ENCODE data around the gene ESM1.
A peak's percentile ranks its signal among the peaks of the same experiment; 100 is the strongest.
"Not testable (repeated sequence)": the region's sequence is repeated elsewhere in the genome, so short reads cannot be mapped to it uniquely, and the experiment has no call there.

Gene ESM1, protein sequence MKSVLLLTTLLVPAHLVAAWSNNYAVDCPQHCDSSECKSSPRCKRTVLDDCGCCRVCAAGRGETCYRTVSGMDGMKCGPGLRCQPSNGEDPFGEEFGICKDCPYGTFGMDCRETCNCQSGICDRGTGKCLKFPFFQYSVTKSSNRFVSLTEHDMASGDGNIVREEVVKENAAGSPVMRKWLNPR

DNA sequence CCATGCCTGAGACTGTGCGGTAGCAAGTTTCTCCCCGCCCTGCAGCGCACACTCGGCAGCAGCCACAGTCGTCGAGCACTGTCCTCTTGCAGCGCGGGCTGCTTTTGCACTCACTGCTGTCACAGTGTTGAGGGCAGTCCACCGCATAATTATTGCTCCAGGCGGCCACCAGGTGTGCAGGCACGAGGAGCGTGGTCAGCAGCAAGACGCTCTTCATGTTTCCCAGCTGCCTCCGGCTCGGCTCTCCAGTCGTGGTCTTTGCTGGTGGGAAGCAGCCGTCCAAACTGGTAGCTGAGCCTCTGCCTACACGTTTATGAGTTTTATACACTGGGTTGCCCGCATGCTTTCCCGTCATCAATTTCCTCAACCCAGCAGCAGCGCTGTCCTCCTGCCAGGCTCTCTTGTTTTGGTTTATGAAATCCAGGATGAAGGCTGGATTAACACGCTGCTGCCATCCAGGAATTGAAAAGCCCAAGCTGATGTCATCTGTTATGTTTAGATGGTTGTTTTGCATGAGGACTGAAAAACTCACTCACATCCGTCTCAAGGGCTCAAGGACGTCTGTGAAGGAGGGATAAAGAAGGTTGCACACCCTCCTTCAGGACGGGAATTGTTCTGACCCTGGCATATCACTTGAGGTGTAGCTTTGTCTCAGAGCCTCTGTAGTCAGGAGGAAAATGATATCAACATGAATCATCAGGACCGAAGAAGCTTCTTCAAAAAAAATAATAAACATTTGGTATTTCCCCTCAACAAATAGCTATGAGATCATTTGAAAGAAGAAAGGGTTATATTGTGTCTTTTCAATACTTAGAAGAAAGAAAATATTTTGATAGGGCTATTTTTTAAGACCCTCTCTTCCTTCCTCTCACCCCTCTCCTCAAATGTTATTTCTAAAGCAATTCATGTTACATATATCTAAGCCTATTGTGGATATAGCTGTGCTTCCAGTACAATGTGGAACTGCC, at the start of gene ESM1:
Gene ESM1 (minus strand): TSS at position 293 of the 968 bp plus-strand sequence. CDS start 76 bp downstream, at position 217.
- peak; percentile 86 for DNase-seq

DNA sequence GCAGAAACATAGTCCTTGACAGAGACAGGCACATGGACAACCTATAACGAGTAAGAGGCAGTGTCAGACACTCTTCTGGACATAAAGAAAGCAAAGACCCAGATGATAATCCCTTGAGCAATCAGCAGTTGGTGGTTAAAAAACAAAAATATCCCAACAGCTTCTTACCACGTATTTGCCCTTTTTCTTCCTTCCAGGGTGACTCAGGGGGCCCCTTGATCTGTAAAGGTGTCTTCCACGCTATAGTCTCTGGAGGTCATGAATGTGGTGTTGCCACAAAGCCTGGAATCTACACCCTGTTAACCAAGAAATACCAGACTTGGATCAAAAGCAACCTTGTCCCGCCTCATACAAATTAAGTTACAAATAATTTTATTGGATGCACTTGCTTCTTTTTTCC, 48.2 kb upstream of the ESM1 start:
- no peak for DNase-seq

DNA sequence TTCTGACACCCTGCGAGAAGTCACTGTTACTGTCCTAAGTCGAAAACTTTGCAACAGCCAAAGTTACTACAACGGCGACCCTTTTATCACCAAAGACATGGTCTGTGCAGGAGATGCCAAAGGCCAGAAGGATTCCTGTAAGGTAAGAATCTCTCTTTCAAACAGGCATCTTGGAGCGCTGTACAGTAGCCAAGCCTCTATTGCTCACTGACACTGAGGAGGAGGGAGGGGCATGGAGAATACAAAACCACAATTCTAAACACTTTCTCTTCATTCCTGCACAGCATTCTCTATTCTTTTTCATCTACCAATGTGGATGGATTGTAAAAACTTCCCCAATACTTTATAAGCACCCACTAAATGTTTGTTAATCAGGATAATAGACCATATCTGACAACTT, 46.1 kb upstream of the ESM1 start:
- DNase-seq: no peak

DNA sequence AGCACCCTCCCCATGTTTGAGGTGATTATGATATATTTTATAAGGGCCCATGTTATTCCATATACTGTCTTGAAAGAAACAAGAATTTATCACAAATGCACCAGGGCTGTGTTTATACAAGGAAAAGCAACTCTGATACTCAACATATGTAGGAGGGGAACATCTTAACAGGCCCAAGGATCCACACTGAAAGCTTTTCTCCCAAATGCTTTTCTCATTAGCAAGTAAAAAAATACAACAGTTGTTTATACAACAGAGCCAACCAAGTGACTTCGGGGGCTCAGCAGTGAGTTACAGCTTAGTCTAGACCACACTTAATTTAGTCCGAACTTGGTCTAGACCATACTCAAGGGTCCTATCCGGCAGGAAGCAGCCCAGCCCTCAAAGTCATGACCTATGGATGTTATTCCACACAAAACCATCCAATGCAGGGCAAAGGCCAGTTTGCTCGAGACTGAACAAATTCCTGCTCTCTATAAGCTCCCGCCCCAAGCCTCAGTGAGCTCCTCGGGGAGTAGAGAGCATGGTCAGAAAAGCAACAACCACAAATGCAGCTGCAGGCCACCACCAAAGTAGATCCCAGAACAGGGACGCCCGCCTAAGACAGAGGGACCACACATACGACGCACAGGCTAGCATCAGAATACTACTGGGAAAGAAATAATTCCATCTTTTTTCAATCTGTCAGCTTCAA, 45.4 kb upstream of the ESM1 start:
- DNase-seq: no peak

DNA sequence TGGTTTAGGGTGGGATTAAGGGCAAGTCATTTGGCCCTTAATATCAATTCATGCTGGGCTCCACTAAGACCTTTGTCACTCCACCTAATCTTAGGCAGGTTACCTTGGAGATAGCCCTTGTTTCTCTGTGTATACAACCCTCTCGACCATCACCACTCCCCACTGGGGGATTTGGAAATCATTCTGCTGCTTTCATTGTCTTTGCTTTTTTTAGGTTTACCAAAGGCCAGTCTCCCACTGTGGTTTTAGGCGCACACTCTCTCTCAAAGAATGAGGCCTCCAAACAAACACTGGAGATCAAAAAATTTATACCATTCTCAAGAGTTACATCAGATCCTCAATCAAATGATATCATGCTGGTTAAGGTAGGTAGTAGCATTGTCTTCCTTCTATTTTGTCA, 44.8 kb upstream of the ESM1 start:
- DNase-seq: no peak

DNA sequence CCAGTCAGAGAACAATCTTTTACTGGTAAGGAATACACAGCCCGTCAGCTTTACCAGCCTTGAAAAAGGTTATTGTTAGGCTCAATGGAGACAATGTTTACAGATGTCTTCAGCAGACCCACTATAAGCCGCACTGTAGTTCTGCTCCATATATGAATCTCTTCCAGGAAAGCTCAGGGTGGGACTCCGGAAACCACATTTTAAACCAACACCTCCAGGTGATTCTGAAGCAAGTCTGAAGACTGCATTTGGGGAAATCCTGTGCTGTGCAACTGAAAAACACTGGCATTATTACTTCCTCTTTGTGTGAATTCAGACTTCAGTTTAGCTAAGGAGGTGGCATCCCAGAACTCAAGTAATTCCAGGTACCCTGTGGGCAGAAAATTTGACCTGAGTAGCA, 42.2 kb upstream of the ESM1 start:
- no peak for DNase-seq

DNA sequence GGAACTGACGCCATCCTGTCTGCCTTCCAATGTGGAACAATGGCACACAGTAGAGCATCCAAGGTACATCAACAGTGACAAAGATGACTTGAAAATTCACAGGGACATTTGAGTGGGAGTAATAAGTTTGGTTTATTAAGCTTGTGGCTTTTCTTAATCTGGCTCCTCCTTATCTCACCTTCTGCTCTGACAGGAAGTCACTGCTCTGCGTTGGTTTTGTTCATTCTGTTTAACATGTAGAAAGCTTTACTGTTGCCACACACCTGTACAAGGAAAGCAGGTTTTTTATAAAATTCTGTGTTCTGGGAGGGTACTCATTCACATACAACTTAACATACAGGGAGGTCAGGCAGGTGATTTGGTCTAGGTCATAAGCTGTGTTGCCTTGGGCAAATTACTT, 37.1 kb upstream of the ESM1 start:
- DNase-seq: no peak

DNA sequence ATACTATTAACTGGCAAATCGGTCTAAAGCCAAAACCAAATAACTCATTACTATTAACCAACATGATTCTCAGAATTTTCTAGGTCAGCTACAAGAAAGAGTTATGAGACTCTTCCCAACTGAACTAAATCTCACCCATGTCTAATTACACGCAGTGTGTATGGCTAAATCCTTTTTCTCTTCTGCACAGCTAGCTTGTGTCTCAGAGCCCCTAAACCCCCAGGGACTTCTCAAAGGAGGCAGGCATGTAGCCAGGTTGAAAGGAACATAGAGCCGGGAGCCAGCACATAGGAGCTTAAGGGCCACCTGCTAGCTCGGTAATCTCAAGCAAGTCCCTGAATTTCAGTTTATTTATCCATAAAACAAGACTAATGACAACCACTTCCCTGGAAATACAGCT, 36.4 kb upstream of the ESM1 start:
- no peak for DNase-seq

DNA sequence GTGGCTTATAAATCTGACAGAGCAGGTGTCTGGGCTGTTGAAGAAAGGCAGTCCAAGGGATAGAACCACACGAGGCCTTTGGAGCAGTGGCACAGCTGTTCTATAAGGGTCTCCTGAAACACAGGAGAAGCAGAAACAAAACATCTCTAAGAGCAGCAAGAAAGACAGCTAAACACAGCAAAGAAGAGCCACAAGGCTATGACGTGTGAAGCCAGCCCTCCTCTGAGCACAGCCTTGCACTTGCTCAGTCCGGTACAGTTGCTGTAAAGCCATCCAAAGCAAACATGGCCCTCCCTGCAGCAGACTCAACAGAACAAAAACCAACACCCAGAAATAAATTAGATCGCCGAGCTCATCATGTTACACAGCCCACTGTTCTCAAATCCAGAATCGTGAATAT, 36.0 kb upstream of the ESM1 start:
- no peak for DNase-seq

DNA sequence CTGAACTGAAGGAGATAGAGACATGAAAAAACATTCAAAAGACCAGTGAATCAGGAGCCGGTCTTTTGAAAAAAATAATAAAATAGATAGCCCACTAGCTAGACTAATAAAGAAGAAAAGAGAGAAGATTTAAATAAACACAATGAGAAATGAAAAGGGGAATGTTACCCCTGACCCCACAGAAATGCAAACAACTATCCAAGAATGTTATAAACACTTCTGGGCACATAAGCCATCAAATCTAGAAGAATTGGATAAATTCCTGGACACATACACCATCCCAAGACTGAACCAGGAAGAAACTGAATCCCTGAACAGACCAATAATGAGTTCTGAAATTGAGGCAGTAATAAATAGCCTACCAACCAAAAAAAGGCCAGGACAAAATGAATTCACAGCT, 24.8 kb upstream of the ESM1 start:
- not testable (repeated sequence) for DNase-seq

DNA sequence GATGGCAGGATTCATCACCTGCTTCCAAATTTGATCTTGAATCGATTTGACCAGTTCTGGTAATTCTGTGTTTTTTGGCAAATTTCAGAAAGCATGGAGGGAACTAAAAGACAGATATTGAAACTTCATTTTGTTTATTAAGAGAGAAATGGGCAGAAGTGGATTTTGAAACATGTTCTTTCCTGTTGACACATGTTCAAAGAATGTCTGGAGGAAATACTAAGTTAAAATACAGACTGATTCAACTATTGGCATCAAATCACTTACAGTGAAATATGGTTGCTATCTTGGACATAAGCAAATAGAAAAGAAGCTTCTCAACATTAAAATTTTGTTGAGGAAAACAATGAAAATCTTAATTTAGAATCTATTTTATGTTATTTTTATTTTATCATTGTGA, 19.3 kb upstream of the ESM1 start:
- DNase-seq: no peak

DNA sequence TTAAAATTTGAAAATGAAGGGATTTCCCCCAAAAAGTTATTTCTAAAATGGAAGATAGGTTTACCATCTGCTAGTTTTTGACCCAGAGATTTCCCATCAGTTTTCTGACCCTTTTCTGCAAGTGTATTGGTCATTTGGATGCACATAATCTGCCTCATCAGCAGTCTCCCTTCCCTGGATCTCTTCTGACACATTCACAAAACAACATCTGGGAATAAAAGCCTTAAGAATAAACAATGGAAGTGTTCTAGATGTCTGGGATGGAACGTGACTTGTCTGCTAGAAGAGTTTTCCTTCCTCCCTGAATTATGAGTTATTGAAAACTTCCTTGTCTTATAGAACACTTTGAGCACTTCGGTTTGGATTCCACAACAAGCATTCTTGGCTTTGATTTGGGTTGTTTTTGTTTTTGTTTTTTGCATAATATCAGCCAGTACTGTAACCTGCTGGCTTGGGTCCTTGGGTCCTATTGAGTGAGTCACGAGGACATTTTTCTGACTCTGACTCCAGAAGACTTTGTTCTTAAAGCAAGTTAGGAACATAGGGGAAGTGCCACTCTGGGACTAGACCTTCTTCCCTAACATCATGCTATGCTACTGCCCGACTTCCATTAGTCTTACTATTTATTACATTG, 18.2 kb upstream of the ESM1 start:
- DNase-seq: no peak

DNA sequence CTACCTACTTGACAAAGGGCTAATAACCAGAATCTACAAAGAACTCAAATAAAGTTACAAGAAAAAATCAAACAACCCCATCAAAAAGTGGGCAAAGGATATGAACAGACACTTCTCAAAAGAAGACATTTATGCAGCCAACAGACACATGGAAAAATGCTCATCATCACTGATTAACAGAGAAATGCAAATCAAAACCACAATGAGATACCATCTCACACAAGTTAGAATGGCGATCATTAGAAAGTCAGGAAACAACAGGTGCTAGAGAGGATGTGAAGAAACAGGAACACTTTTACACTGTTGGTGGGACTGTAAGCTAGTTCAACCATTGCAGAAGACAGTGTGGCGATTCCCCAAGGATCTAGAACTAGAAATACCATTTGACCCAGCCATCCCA, 16.8 kb upstream of the ESM1 start:
- not testable (repeated sequence) for DNase-seq

DNA sequence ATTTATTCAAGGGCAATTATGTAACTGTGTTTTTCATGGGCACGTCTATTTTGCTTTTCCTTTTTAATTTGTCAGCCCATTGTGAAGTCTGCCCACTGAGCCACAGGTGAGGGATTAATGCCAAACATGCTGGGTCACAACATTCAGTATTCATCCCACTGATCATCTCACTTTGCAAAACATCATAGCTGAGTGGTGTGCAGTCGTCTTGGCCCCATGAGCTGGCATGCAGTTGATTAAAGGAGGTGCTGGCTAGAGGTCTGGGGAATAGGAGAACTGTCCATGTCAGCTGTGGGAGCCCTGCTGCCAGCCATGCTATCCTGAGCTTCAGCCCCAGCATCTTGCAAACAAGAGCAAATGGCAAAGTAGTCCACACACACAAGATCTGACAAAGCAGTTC, 11.7 kb upstream of the ESM1 start:
- no peak for DNase-seq

DNA sequence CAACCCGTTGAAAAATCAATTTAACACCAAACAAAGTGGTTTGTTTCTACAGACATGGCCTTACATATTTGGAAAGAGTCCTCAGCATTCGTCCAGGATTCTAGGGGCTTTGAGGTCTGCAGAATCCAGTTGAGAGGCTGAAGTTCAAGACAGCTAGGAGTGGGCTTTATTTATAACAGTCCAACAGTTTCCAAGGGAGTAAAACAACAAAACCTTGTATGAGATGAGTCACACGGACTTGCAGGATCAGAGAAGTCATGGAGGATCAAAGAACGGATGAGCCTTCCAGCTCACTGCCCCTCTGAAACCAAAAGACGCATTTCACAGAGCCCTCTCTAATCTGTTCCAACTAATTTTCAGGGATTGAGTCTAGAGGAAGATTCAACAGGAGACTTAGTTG, 11.1 kb upstream of the ESM1 start:
- peak; percentile 16 for DNase-seq

DNA sequence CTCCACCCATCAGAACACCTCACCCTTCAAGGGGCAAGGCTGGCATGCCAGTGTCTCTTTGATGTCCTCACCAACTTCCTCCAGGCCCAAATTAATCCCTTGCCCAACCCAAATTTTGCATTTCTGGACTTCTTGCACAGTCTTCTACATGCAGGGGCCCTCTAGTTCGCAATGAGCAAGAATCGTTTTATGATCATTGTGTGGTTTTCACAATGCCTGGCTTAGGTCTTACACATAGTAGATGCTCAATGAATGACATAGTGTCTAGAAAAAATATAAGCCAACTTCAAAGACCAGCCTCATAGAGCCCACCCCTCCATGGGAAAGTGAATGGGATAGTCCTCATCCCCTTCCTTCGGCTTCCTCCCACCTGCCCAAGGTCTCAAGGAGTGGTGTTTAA, 9.8 kb upstream of the ESM1 start:
- DNase-seq: no peak

DNA sequence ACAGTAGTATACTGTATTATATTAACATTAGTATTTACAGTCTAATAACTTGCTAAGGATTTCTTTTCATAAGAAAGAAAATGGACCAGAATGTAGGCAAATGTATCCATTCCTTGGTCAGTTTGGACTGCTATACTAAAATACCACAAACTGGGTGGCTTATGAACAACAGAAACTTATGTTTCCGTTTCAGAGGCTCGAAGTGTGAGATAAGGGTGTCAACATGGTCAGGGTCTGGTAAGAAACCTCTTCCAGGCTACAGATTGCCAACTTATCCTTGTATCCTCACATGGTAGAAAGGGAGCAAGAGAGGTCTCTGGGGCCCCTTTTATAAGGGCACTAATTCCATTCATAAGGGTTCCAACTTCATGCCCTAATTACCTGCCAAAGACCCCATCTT, 9.2 kb upstream of the ESM1 start:
- DNase-seq: no peak

DNA sequence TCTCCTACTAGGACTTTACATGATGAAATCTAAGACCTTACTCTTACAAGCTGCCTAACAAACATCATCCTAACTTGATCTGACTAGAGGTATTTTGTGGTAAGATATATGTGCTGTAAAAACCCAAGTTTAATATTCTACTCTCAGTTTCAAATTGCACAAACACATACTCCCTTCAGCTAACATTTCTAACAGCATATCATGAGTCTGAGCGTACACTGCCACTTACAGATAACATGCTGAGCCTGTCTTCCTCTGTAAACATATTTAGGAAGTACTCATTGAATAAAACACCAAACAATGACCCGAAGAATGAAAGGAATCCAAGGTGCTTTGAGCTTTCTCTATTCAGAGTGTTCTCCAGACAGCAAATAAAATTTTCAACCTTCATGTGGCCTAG, 7.9 kb upstream of the ESM1 start:
- DNase-seq: no peak

DNA sequence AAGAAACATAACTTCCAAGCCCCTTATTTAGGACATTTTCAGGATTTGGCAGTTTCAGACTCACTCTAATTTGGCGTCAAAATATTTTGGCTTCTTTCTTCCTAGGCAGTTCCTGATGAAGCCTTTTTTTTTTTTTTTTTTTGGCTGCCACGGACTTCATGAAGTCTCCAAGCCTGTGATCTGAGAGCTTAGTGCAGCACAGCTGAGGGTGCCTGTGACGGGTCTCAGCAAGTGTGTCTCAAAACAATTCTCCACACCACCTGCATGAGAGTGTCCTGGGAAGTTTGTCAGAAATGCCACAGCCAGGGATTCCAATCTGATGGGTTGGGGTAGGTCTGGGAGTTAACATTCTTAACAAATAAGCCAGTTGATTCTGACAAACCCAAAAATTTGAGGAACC, 6.0 kb upstream of the ESM1 start:
- no peak for DNase-seq

DNA sequence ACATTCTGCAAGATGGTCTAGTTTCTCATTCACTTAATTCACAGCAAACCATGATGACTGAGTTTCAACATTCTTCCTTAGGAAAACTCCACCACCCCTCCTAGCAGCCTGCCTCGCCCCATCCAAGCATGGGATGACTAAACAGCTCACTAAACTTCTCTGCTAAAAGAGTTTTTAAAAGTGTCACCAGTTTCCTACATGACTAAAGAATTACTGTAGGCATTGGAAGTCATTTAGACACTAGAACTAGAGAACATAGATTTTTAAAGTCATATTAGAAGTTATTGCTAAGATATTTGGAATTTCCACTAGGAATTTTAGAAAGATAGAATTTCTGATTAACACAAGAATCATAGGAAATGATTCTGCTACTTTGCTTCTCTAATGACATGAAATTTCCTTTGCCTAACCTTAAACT, 5.5 kb upstream of the ESM1 start:
- DNase-seq: peak; percentile 8

DNA sequence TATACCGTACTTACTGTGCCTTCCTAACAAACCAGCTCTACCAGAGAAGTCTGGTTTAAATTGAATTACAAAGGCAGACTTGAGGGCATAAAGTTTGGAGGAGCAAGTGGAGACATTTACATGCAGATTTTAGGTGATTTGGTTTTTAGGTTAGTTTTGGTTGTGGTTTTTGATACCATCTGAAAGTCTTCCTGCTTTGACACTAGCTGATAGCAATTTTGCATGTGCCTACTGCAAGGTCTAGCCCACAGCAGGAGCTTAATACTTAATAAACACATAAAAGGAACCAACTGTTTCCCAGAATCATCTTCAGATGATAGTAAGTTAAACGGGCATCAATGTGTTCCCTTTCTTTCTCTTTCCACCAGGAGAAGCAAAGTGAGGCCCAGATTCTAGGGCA, 3.4 kb upstream of the ESM1 start:
- DNase-seq: no peak

DNA sequence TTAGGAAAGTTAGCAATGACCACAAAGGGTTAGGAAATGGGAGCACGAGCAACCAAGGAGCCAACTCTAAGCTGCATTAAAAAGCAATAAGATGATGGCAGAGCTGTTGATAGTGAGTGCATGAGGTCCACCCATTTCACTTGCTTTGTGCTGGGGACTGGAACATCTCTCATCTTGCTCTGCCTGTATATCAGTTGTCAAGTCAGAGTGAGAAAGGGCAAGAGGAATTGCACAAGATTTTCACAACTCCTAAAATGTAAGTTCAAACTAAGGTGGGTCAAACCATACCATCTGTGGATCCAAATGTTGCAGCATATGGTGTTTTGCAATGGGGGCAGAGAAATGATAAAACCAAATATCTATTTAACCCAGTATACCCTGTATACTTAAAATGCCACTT, 2.8 kb upstream of the ESM1 start:
- no peak for DNase-seq

DNA sequence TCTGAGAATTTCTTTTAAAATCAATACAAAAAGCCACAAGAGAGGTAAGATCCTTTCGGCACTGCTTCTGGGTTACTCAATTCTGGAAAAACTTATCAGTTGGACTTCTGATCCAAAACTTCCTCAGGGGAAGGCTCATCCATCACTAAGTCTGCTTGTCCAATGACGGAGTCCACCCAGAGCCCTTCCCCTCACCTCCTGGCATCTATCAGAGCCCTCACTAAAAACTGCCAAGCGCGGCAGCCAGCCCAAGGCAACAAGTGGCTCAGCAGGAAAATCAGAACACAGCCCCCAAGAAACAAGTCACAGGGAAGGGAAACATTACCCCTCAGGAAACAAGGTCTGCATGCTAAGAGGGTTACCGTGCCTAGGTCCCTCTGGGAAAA, 869 bp upstream of the ESM1 start:
- DNase-seq: no peak

DNA sequence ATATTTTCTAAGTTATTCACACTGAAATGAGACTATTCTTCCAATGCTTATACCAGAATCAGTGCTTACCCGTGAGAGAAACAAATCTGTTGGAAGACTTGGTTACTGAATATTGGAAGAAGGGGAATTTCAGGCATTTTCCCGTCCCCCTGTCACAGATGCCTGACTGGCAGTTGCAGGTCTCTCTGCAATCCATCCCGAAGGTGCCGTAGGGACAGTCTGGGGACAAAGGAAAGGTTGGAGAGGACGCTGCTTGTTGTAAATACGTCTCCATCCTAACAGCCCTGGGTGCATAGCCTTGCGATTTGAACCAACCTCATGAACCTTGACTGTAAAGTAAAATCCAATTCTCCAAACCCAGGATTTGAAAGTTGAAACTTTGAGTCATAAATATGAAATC, 3.5 kb downstream of the ESM1 start:
- DNase-seq: no peak

Data from kidney glomerular epithelial cell (primary cell).